HEK293T (cell line): ENCODE data around the gene OLIG1.

Source experiments
- CTCF ChIA-PET: fragments of 350-600 bp; formaldehyde crosslinking; extraction: SDS; loops from one replicate; lab custom pipeline; 2021; ENCODE audit warnings: antibody characterized with exemption, inconsistent platforms; lab: Yijun Ruan, JAX
- POLR2A ChIA-PET: fragments of 350-600 bp; formaldehyde crosslinking; extraction: SDS; loops from one replicate; lab custom pipeline; 2020; ENCODE audit warnings: antibody characterized with exemption, inconsistent platforms; lab: Yijun Ruan, JAX
- DNase-seq: peaks from one replicate; pipeline ENCODE4 v3.0.0; 2012; ENCODE audit warnings: mixed read lengths; ENCODE audit errors: extremely low spot score
- ARNT ChIP-seq: fragments of 450-650 bp; IDR thresholded peaks from 2 replicates; pipeline ENCODE4 v1.6.1; 2017; ENCODE audit warnings: mild to moderate bottlenecking
- BHLHE40 ChIP-seq: fragments of 450-650 bp; IDR thresholded peaks from 2 replicates; pipeline ENCODE4 v1.6.1; 2016; ENCODE audit warnings: mild to moderate bottlenecking, moderate library complexity, borderline replicate concordance
- CTBP1 ChIP-seq: fragments of 450-650 bp; IDR thresholded peaks from 2 replicates; pipeline ENCODE4 v1.6.1; 2016; ENCODE audit warnings: borderline replicate concordance
- ELF4 ChIP-seq: fragments of 450-650 bp; IDR thresholded peaks from 2 replicates; pipeline ENCODE4 v1.6.1; 2017; ENCODE audit warnings: antibody characterized with exemption
- FOXA1 ChIP-seq: fragments of 450-650 bp; IDR thresholded peaks from 2 replicates; pipeline ENCODE4 v1.6.1; 2016; ENCODE audit warnings: mild to moderate bottlenecking
- FOXK2 ChIP-seq: fragments of 450-650 bp; IDR thresholded peaks from 2 replicates; pipeline ENCODE4 v1.6.1; 2016; ENCODE audit warnings: mild to moderate bottlenecking
- FOXM1 ChIP-seq: fragments of 450-650 bp; IDR thresholded peaks from 2 replicates; pipeline ENCODE4 v1.6.1; 2017; ENCODE audit warnings: mild to moderate bottlenecking, borderline replicate concordance
- HDGF ChIP-seq: fragments of 450-650 bp; IDR thresholded peaks from 2 replicates; pipeline ENCODE4 v1.6.1; 2017; ENCODE audit warnings: antibody characterized with exemption, borderline replicate concordance
- L3MBTL2 ChIP-seq: fragments of 450-650 bp; conservative IDR thresholded peaks from 2 replicates; pipeline ENCODE4 v1.6.1; 2016; ENCODE audit warnings: mild to moderate bottlenecking
- LEF1 ChIP-seq: fragments of 450-650 bp; IDR thresholded peaks from 2 replicates; pipeline ENCODE4 v1.6.1; 2017; ENCODE audit warnings: mild to moderate bottlenecking, borderline replicate concordance
- NFRKB ChIP-seq: fragments of 450-650 bp; IDR thresholded peaks from 2 replicates; pipeline ENCODE4 v1.6.1; 2016; ENCODE audit warnings: mild to moderate bottlenecking, moderate library complexity
- SP1 ChIP-seq: fragments of 450-650 bp; IDR thresholded peaks from 2 replicates; pipeline ENCODE4 v1.6.1; 2017
- SUZ12 ChIP-seq: fragments of 450-650 bp; IDR thresholded peaks from 2 replicates; pipeline ENCODE4 v1.6.1; 2016; ENCODE audit warnings: mild to moderate bottlenecking
- TARDBP ChIP-seq: fragments of 450-650 bp; IDR thresholded peaks from 2 replicates; pipeline ENCODE4 v1.6.1; 2016
- ZNF384 ChIP-seq: fragments of 450-650 bp; IDR thresholded peaks from 2 replicates; pipeline ENCODE4 v1.6.1; 2016
- TF ChIP-seq, protein P1 (sequence below): fragments of 450-650 bp; IDR thresholded peaks from 2 replicates; pipeline ENCODE4 v1.6.1; 2016

Gene OLIG1

DNA sequence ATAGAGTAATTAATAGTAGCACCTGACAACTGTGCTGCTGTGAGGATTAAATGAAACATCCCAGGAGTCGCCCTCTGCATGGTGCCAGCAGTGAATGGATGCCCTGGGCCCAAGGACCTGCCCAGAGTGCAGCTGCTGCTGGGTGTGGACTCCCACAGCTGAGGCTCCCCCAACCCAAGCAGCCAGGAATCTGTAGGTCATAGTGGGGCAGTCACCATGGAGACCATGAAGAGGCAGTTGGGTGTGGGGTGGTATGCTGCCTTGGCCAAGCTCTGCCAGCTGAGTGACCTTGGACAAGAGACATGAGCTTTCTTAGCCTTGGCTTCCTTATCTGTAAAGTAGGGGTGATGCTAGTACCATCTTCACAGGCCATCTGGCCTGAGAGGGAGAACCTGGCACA, 34.8 kb upstream of the OLIG1 start:
- CTCF ChIA-PET: no interaction called here
- TF ChIP-seq ARNT (no peak), SP1 (no peak), ZNF384 (no peak), SUZ12 (no peak), ELF4 (no peak), CTBP1 (no peak), FOXA1 (no peak), FOXK2 (no peak), HDGF (no peak), NFRKB (no peak)
- POLR2A ChIA-PET: interaction anchor here (2.3 kb wide), 1 partner anchor 9 kb away, joined by 6 read pairs; the partner anchor contains the start of gene OLIG2
- no peak for DNase-seq

DNA sequence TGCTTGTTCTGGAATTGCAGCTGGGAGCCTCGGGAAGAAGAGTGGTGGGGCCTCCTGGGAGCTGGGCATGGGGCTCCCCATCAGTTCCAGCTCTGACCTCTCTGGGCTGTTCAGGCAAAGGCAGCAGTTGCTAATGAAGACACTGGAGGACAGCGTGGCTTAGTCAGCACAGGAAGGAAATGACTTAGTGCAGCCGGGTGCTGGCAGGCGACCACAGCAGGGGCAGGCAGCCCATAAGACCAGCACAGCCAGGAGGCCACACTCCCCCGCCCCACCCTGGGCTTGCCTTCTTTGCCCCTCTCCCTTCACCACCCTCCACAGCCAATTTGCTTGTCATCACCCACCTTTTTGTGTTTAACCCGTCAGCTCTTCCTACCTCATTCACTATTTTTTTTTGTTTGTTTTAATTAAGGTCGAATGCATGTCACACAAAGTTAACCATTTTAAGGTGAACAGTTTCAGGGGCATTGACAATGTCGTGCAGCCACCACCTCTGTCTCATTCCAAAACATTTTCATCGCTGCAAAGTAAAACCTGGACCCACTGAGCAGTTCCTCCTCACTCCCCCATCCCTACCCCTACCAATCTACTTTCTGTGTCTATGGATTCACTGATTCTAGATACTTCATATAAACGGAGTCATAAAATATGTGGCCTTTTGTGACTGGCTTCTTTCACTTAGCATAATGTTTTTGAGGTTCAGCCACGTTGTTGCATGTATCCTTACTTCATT, 33.3 kb upstream of the OLIG1 start:
- CTCF ChIA-PET: no interaction called here

DNA sequence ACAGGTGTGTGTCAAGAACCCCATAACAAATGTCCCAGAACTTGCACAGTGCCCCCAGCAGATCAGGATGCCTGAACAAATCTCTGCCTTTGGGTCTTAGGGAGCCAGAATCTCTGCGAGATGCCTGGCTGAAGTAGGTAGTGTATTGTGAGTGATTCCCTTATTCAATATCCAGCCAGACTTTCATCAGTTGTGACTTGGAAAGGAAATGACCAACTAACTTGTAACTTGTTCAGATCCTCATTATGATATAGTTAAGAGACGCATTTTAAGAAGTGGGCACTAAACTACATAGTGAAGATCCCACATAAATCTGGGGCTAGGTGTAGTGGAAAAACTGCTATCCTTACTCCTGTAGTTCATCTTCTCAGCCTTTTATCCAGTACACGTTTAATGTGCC, 32.4 kb upstream of the OLIG1 start:
- DNase-seq: no peak
- ChIA-PET POLR2A (interaction anchor here (1.0 kb wide), 1 partner anchor 12 kb away, joined by 4 read pairs; the partner anchor contains the start of gene OLIG2), CTCF (interaction anchor here (0.6 kb wide), 1 partner anchor 569 kb away, joined by 3 read pairs; no protein-coding TSS in a partner anchor)
- TF ChIP-seq FOXM1 (no peak), L3MBTL2 (no peak), HDGF (no peak), FOXA1 (no peak), LEF1 (no peak), BHLHE40 (no peak), NFRKB (no peak), ZNF384 (no peak), SP1 (no peak), TARDBP (no peak), FOXK2 (no peak), ELF4 (no peak), CTBP1 (no peak)

More for the DNA sequence above, 33.3 kb upstream of the OLIG1 start:
- no peak for TF ChIP-seq FOXK2
- POLR2A ChIA-PET: interaction anchor here (2.3 kb wide), 1 partner anchor 11 kb away, joined by 6 read pairs; the partner anchor contains the start of gene OLIG2
- DNase-seq: no peak

DNA sequence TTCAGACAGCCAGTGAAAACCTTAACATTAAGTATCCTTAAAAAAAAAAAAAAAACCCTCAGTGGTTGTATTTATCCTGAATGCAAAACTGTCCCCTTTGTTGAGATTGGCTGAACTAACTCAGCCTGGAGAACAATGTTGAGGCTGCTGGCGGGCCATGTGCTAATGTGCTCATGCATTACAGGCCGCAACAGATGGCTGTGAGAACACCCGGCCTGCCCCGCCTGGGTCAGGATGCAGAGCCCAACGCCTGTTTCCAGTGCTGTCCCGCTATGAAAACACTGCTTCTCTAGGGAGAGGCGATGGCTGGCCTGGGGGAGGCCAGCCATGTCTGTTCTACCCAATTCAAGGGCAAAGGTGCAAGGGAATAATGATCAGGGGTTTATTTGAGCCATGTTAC, 30.4 kb upstream of the OLIG1 start:
- ChIA-PET POLR2A (no interaction called here), CTCF (no interaction called here)
- TF ChIP-seq HDGF: no peak
- no peak for TF ChIP-seq FOXK2
- no peak for TF ChIP-seq BHLHE40
- DNase-seq: no peak

DNA sequence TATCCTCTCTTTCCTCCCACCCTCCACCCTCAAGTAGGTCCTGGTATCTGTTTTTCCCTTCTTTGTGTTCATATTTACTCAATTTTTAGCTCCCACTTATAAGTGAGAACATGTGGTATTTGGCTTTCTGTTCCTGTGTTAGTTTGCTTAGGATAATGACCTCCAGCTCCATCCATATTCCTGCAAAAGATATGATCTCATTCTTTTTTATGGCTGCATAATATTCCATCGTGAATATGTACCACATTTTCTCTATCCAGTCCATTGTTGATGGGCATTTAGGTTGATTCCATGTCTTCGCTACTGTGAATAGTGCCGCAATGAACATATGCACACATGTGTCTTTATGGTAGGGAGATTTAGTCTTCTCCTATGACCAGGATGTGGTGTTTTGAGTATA, 29.7 kb upstream of the OLIG1 start:
- POLR2A ChIA-PET: no interaction called here
- CTCF ChIA-PET: no interaction called here
- TF ChIP-seq FOXK2 (no peak), LEF1 (no peak), ZNF384 (no peak), FOXM1 (no peak), FOXA1 (no peak), L3MBTL2 (no peak), ARNT (no peak)
- DNase-seq: no peak

DNA sequence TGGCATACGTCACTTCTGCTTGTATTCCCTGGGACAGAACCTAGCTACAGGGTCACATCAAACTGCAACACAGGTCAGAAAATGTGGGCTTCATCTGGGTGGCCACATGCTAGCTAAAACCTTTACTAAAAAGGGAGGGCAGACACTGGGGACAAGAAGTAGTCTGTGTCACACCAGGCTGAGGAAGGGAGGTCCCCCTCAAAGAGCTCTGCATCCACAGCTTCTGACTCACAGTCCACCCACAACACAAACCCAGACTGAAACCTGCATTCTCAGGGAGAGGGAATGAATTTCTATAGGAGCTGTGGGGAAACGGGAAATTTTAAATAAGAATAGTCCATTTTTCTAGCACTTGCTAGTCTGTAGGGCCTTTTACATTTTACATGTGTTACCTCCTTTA, 28.0 kb upstream of the OLIG1 start:
- DNase-seq: no peak
- TF ChIP-seq FOXM1 (no peak), ELF4 (no peak), FOXK2 (no peak), NFRKB (no peak), CTBP1 (no peak), ARNT (no peak), L3MBTL2 (no peak), SUZ12 (no peak), BHLHE40 (no peak), SP1 (no peak)
- ChIA-PET CTCF (interaction anchor here (1.2 kb wide), 1 partner anchor 17 kb away, joined by 3 read pairs; the partner anchor contains the start of gene OLIG2), POLR2A (interaction anchor here (1.3 kb wide), 1 partner anchor 16 kb away, joined by 5 read pairs; the partner anchor contains the start of gene OLIG2)

DNA sequence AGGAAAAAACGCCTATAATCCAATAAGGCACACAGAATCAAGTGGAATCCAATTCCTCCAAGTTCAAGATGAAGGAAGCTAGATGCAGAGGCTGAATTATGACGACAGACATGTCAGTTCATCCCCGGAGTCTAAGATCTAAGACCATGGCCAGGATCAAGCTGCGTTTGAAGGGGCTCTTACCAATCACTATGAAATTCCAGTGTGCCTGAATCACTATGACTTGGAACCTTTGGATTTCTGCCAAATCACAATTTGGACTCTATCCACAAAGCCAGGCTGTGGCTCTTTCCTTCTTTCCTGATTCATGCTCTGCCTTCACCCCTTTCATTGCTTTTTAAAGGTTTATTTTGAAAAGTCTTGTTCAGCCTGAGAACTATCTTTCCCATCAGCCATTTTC, 27.1 kb upstream of the OLIG1 start:
- no peak for DNase-seq
- ChIA-PET CTCF (interaction anchor here (0.5 to 1.2 kb wide), 2 partner anchors 17 to 85 kb away, joined by 3 read pairs; partner anchors contain the start of gene OLIG2), POLR2A (interaction anchor here (1.3 kb wide), 1 partner anchor 17 kb away, joined by 5 read pairs; the partner anchor contains the start of gene OLIG2)
- TF ChIP-seq BHLHE40 (no peak), LEF1 (no peak), FOXK2 (no peak), NFRKB (no peak), ZNF384 (no peak), CTBP1 (no peak), SP1 (no peak), L3MBTL2 (no peak), TARDBP (no peak)
- TF ChIP-seq, protein P1, sequence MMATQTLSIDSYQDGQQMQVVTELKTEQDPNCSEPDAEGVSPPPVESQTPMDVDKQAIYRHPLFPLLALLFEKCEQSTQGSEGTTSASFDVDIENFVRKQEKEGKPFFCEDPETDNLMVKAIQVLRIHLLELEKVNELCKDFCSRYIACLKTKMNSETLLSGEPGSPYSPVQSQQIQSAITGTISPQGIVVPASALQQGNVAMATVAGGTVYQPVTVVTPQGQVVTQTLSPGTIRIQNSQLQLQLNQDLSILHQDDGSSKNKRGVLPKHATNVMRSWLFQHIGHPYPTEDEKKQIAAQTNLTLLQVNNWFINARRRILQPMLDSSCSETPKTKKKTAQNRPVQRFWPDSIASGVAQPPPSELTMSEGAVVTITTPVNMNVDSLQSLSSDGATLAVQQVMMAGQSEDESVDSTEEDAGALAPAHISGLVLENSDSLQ: no peak

DNA sequence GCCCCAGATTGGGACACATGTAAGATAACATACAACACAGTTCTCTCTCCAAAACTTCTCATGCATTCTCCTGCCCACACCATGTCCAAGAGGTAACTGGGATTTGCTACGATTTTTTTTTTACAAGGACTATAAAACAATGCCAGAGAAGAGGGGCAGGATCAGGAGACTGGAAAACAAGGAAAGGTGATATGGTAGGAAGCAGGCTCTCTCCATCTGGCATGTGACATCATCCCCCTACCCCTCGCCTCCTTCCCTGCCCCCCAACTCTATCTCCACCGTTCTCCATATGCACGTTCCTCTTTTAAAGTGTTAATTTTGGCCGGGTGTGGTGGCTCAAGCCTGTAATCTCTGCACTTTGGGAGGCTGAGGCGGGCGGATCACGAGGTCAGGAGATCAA, 23.5 kb upstream of the OLIG1 start:
- CTCF ChIA-PET: no interaction called here
- TF ChIP-seq NFRKB: no peak
- no peak for TF ChIP-seq FOXK2
- no peak for TF ChIP-seq LEF1
- TF ChIP-seq FOXM1: no peak
- no peak for TF ChIP-seq SUZ12
- TF ChIP-seq CTBP1: no peak
- POLR2A ChIA-PET: interaction anchor here (1.0 kb wide), 1 partner anchor 21 kb away, joined by 3 read pairs; the partner anchor contains the start of gene OLIG2
- DNase-seq: no peak
